Measurements from ENCODE around the gene IFNK. TPM values are rescaled to one million over a fixed set of nuclear protein-coding genes. Genes with fewer than 3 reads are reported as not detected.

The IFNK gene
- total RNA-seq, 4 donors from 2014 or later: not detected

GRCh38 chr9:27527702-27528075 is 3.6 kb downstream of the IFNK start:
- TF ChIP-seq CTCF (IDR thresholded peaks at IDR 0.05; ENCODE audit: low read depth): no peak

GRCh38 chr9:27528076-27528885 is 4.2 kb downstream of the IFNK start:
- TF ChIP-seq CTCF (IDR thresholded peaks at IDR 0.05; ENCODE audit: low read depth): no peak

GRCh38 chr9:27528886-27529315 is 4.8 kb downstream of the IFNK start:
- no peak for TF ChIP-seq CTCF (IDR thresholded peaks at IDR 0.05; ENCODE audit: low read depth)

GRCh38 chr9:27529316-27530278 is 5.5 kb downstream of the IFNK start, which contains the start of gene MOB3B:
Gene MOB3B, minus strand, starts transcription at chr9:27529814. Its CDS starts 74,264 bp downstream, at chr9:27455550.
- TF ChIP-seq CTCF (IDR thresholded peaks at IDR 0.05; ENCODE audit: low read depth): no peak

- no peak for TF ChIP-seq CTCF (IDR thresholded peaks at IDR 0.05; ENCODE audit: low read depth)
Measured at GRCh38 chr9:27530915-27531755, 7.0 kb downstream of the IFNK start.

GRCh38 chr9:27532046-27532445 is 8.0 kb downstream of the IFNK start:
- no peak for TF ChIP-seq CTCF (IDR thresholded peaks at IDR 0.05; ENCODE audit: low read depth)
